Stimulated activated naive CD8-positive, alpha-beta T cell treated with anti-CD3 and anti-CD28 coated beads, Interleukin-15, Interleukin-2, amounts not matched to agents 100 ng/mL and 50 ng/mL, for 24 hours (primary cell): ENCODE measurements around the gene COL6A3.
"Not testable (repeated sequence)": the region's sequence is repeated elsewhere in the genome, so short reads cannot be mapped to it uniquely, and the experiment has no call there.

Experiments used
- H3K27ac Mint-ChIP-seq: one replicate; pipeline ENCODE4 v1.8.0; 2021; ENCODE audit warnings: mild to moderate bottlenecking, mixed read lengths
- H3K27me3 Mint-ChIP-seq: one replicate; pipeline ENCODE4 v1.8.0; 2021; ENCODE audit warnings: mixed read lengths
- H3K36me3 Mint-ChIP-seq: one replicate; pipeline ENCODE4 v1.8.0; 2021; ENCODE audit warnings: low read depth, mixed read lengths
- H3K4me1 Mint-ChIP-seq: one replicate; pipeline ENCODE4 v1.8.0; 2021; ENCODE audit warnings: low read depth, mixed read lengths
- H3K4me3 Mint-ChIP-seq: one replicate; pipeline ENCODE4 v1.8.0; 2021; ENCODE audit warnings: mild to moderate bottlenecking, mixed read lengths
- H3K9me3 Mint-ChIP-seq: one replicate; pipeline ENCODE4 v1.8.0; 2021; ENCODE audit warnings: mixed read lengths

COL6A3 gene

DNA sequence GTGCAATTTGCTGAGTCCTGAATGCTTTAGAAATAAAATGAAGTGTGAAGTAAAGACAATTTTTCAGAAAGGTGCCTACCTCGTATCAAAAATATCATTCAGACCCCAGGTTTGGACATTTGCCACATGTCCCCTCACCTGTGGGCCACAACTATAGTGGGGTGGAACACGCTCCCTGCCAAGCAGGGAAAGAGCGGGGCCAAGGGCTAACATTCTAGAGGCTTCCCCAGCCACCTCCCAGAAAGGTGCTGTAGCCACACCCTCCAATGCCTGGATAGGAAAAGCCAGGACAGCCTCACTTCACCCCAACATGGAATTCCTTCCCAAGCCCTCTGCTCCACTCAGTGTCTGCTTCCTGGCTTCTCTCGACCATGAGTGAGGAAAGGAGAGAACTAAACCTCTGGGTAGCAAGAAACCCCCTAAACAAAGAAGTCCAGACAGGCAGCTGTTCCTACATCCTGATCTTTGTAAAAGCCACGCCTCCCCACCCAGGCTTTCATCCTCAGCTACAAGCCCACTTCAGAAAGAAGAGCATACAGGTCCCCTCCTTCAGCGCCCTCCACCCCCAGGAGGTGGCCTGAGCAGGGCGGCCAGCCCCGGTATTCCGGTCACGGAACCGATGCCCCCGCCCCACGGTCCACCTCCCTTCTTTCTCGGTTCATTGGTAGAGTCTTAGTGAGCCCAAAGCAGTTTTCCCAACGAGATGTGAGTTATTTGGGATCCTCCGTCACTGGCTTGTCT is 2.1 kb downstream of the COL6A3 start:
- Mint-ChIP-seq H3K4me1 (no peaks in the 10 kb centered on the region), H3K9me3 (no peaks in the 10 kb centered on the region), H3K27ac (no peak overlapping the region), H3K27me3 (peaks cover 5% of the 10 kb centered on the region), H3K36me3 (peaks cover 4% of the 10 kb centered on the region), H3K4me3 (no peak overlapping the region)

DNA sequence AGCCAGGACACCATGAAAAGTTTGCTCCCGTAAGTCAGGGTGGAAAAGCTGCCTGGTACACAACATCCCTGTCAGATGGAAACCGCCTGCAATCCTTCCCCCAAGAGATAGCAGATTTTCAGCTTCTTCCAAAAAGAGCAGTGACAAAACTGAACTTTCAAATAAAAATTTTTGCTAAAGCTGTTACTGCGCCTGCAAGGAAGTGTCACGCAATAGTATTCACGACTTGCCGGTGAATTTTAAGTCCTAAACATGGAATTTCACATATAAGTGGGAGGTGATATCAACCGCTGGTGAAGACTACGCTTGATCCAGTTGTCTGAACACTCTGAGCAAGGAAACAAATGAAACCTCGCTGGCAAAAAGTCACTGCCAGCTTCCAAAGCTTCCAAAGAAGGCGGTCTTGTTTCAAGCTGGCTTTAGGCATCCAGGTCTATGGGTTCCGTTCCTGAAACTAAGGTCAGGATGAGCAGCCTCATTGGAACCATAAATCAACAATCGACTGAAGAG is 2.8 kb downstream of the COL6A3 start:
- H3K9me3 Mint-ChIP-seq = no peaks in the 10 kb centered on the region
- no peak overlapping the region for H3K27ac Mint-ChIP-seq
- no peak overlapping the region for H3K4me3 Mint-ChIP-seq
- H3K4me1 Mint-ChIP-seq = no peaks in the 10 kb centered on the region
- peaks cover 5% of the 10 kb centered on the region for H3K27me3 Mint-ChIP-seq
- peaks cover 4% of the 10 kb centered on the region for H3K36me3 Mint-ChIP-seq

DNA sequence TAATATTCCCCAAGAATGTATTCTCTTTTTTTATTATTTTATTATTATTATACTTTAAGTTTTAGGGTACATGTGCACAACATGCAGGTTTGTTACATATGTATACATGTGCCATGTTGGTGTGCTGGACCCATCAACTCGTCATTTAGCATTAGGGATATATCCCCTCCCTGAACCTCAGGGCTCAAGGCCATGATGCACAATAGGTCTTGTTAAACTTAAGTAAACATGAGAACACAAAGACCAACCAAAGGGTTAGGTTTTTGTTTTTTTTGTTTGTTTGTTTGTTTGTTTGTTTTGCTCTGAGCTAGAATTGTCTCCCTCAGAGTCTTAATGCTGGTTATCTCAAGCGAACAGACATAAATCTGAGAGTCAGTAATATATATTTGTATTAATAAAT is 4.7 kb downstream of the COL6A3 start:
- not testable (repeated sequence) for H3K27ac Mint-ChIP-seq, H3K4me3 Mint-ChIP-seq, H3K36me3 Mint-ChIP-seq, H3K4me1 Mint-ChIP-seq, H3K9me3 Mint-ChIP-seq, H3K27me3 Mint-ChIP-seq

DNA sequence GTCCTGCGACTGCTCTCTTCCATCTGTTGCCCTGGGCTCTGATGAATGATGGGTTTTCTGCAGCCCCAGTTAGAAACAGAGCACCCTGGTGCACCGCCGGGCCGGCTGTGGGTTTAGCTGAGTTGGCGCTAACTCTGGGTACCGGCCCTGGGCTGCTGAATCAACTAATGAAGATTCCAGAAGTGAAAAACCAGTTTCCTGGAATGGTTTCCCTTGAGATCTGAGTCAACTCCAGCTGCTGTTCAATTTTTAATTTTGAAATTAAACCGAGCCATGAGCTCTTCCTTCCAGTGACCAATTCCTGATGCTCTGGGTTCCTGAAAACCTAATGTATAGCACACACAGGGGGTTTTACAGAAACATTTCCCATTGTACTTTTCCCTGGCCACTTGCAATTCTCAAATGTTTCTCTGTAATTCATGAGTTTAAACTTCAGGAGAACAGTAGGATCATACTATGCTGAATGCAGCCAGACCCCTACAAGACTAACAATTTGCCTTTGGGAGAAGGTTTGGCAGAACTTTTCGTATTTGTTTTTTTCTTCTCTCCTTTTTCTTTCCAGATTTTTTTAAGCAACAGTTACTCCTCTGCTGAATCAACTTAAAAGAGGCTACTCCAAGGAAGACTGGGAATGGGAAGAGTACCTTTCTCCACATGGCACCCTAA is 5.5 kb downstream of the COL6A3 start:
- Mint-ChIP-seq H3K27ac (no peak overlapping the region), H3K4me3 (no peak overlapping the region), H3K4me1 (no peaks in the 10 kb centered on the region), H3K36me3 (no peaks in the 10 kb centered on the region), H3K9me3 (no peaks in the 10 kb centered on the region), H3K27me3 (peaks cover 5% of the 10 kb centered on the region)

DNA sequence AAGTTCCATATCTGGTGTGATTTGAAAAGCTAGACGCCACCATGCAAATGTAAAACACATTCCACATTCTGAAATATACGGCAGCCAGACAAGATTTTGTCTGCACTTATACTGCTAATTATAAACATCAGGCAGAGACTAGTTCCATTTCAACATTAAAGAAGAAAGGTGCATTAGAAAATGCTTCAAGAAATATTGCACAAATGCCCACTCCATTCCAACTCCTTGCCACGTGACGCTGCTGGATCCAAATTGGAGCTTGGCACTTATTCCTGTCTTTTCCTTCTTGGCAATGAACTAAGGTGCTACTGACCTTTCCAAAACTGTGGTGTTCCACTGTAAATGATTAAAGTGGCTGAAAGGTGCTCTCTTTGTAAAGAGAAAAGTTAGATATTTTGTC is 6.3 kb downstream of the COL6A3 start:
- no peak overlapping the region for H3K27ac Mint-ChIP-seq
- peaks cover 5% of the 10 kb centered on the region for H3K27me3 Mint-ChIP-seq
- no peak overlapping the region for H3K4me3 Mint-ChIP-seq
- no peaks in the 10 kb centered on the region for H3K9me3 Mint-ChIP-seq
- H3K4me1 Mint-ChIP-seq = no peaks in the 10 kb centered on the region
- no peaks in the 10 kb centered on the region for H3K36me3 Mint-ChIP-seq

DNA sequence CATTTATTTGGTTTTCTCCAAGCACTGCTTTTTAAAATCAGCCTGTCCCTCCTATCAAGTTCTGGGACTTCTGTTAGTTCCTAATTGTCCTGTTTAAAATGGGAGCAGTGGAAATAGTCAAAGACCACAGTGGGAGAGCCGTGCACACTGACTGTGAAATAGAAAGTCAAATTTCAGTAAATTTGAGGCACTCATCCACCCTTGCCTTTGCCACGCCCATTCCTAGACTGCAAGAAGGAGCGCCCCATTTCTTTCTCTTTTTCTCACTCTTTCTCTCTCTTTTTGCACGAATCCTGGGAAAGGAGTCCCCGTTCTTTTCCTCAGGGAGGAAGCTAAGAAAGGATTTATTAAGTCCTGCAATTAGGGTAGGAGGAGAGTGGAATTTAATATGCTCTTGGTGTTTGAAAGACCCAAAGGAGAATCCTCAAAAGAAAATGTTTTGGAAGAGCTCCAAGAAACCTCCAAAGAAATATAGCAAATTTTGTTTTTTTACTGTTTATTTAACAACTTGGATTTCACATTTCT is 7.5 kb downstream of the COL6A3 start:
- no peaks in the 10 kb centered on the region for H3K4me1 Mint-ChIP-seq

DNA sequence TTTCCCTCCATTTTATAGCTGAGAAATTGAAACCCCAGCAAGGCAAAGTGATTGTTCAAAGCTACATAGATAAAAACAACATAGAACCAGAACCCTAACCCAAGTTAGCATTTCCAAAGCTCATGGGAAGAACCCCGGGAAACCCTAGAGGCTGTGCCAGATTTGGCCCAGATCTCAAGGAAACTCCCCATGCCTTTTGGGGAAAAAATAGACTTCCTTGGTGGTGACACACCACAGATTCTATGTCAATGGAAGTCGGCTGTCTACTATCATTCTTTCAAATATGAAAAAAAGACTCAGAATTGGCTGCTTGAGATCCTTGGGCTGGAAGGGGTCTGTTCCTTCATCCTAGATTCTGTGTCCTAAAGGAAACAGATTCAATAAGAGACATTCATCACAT is 8.4 kb downstream of the COL6A3 start:
- Mint-ChIP-seq H3K9me3 (no peaks in the 10 kb centered on the region), H3K27me3 (peaks cover 5% of the 10 kb centered on the region), H3K4me3 (no peak overlapping the region), H3K4me1 (no peaks in the 10 kb centered on the region), H3K36me3 (no peaks in the 10 kb centered on the region), H3K27ac (no peak overlapping the region)

More for the DNA sequence above, 7.5 kb downstream of the COL6A3 start:
- Mint-ChIP-seq H3K36me3 (no peaks in the 10 kb centered on the region), H3K27me3 (peaks cover 5% of the 10 kb centered on the region), H3K27ac (no peak overlapping the region), H3K9me3 (no peaks in the 10 kb centered on the region), H3K4me3 (no peak overlapping the region)

DNA sequence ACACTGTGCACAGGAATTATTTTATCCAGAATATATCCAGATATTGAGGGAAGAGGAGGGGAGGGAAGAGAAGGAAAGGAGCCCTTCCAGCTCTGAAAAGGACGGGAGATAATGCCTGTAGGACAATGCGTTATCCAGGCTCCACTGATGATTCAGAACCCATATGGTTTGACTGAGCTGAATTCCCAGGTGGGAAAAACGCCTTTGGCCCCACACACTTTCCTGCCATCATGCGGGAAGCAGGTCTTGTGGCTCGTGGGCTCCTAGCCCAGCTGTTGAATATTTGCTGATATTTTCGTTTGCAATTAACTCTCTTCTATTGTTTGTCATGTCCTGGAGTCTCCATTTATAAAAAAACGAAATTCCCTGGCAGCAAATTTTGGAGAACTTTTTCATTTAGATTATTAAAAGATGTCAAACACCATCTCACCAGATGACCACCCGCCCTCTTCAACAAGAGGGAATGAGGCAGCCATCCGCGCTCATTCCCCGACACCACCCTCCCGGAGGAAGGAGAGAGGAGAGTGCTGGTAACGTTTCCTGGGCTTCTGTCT is 8.9 kb downstream of the COL6A3 start:
- peaks cover 5% of the 10 kb centered on the region for H3K27me3 Mint-ChIP-seq
- H3K9me3 Mint-ChIP-seq = no peaks in the 10 kb centered on the region
- no peaks in the 10 kb centered on the region for H3K4me1 Mint-ChIP-seq
- no peak overlapping the region for H3K27ac Mint-ChIP-seq
- no peaks in the 10 kb centered on the region for H3K36me3 Mint-ChIP-seq
- no peak overlapping the region for H3K4me3 Mint-ChIP-seq

DNA sequence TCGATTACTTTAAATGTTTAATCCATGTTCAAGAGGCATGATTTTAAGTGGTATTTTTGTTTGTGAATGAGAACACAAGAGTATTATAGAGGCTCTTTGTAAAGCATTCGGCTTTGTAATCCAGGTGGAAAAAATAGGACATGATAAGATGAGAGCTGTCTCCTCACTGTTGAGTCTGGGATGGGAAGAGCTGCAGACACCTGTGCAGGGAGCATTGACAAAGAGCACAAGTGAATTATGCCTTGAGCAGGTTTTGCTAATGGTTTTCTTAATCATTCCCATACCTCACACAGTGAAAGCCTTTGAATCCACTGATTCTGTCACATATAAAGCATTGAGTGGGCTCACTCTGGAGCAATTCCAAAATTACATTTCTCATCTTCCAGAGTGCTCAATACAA is 9.6 kb downstream of the COL6A3 start:
- Mint-ChIP-seq H3K9me3 (no peaks in the 10 kb centered on the region), H3K36me3 (no peaks in the 10 kb centered on the region), H3K4me3 (no peak overlapping the region), H3K27ac (no peak overlapping the region), H3K27me3 (no peaks in the 10 kb centered on the region), H3K4me1 (no peaks in the 10 kb centered on the region)

DNA sequence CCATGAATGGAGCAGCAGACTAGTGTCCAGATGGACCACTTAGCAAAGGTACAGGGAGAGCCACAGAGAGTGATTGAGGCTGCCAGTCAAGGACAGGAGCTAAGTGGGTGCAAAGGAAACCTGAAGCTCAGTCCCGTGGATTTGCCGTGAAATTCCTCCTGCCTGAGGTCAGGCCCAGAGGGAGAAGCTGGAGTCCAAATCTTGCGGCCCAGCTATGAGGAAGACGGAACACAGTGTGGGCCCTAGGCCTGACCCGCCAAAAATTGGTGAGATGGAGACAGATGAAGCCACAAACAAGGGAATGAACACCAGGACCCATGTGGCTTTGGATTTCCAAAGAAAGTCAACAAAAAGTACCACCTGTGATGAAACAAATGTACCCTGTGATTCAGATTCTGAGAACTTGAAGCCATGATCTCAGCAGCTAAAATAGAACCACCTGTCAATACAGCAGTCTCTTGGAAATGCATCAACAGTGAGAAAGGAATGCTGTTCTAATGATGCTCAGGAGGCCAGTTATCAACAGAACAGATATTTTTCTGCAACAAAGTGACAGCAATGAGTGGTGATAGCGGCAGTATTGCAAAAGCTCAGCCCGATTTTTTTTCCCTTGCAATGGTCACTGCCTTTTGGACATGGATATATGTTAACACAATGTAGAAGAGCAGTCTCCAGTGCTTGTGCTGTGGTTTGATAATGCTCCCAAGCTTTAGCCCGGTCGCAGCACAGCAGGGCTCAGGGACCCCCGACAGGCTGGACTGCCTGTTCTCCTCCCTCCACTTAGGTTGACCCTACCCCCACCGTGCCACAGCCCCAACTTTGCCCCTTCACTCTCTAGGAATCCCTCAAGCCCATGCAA is 10.7 kb downstream of the COL6A3 start:
- H3K36me3 Mint-ChIP-seq = no peaks in the 10 kb centered on the region

DNA sequence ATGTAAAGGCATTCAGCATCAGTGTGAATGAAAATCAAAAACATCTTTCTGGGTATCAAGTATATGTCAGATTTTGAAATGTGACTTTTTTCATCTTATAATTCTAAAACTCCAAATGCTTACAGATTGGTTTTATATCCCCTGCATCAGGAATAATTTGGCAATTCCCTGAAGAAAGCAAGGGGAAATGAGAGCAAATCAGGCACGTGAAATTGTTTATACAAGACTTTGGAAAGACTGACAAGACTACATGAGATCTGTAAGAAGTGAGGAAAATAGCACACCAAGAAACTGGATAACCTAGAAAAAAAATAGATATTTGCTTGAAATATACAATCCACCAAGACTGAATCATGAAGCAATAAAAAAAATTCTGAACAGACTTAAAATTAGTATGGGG is 13.8 kb downstream of the COL6A3 start:
- Mint-ChIP-seq H3K27ac (no peak overlapping the region), H3K4me1 (no peaks in the 10 kb centered on the region), H3K9me3 (no peaks in the 10 kb centered on the region), H3K36me3 (peaks cover 8% of the 10 kb centered on the region), H3K27me3 (no peaks in the 10 kb centered on the region), H3K4me3 (no peak overlapping the region)

More for the DNA sequence above, 10.7 kb downstream of the COL6A3 start:
- no peak overlapping the region for H3K27ac Mint-ChIP-seq
- H3K4me3 Mint-ChIP-seq = no peak overlapping the region
- H3K4me1 Mint-ChIP-seq = no peaks in the 10 kb centered on the region
- H3K27me3 Mint-ChIP-seq = no peaks in the 10 kb centered on the region
- H3K9me3 Mint-ChIP-seq = no peaks in the 10 kb centered on the region

DNA sequence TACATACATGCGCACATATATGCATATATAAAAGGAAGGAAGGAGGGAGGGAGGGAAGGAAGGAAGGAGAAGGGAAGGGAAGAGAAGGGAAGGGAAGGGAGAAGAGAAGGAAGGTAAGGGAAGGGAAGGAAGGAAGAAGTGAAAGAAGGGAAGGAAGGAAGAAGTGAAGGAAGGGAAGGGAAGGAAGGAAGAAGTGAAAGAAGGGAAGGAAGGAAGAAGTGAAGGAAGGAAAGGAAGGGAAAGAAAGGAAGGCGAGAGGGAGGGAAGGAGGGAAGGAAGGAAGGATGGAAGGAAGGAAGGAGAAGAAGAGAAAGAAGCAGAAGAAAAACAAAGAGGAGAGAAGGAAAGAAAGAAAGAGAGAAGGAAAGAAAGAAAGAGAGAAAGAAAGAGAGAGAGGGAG is 16.9 kb downstream of the COL6A3 start:
- H3K36me3 Mint-ChIP-seq = peaks cover 18% of the 10 kb centered on the region
- H3K9me3 Mint-ChIP-seq = no peaks in the 10 kb centered on the region
- H3K4me3 Mint-ChIP-seq = no peak overlapping the region
- H3K27ac Mint-ChIP-seq = no peak overlapping the region
- H3K27me3 Mint-ChIP-seq = no peaks in the 10 kb centered on the region
- H3K4me1 Mint-ChIP-seq = no peaks in the 10 kb centered on the region

DNA sequence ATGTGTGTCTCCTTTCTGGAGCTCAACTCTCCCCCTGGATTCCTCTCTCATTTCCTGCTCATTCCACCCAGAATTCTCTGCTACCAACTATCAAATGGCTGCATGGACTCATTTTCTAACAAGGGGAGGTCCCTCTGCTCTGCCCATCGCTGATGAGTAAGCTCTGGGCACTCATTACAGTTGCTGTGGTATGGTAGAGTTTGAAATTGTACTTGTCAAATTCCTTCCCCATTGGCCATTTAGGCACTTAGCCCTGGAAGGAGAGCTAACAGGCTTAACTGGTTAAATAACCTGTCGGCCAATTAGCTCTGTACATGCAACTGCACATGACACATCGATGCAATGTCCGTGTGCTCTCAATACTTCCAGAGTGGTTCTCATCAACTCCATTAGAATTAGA is 20.4 kb downstream of the COL6A3 start:
- no peaks in the 10 kb centered on the region for H3K4me1 Mint-ChIP-seq
- no peaks in the 10 kb centered on the region for H3K27me3 Mint-ChIP-seq
- H3K27ac Mint-ChIP-seq = no peak overlapping the region
- H3K36me3 Mint-ChIP-seq = peaks cover 18% of the 10 kb centered on the region
- no peak overlapping the region for H3K4me3 Mint-ChIP-seq
- no peaks in the 10 kb centered on the region for H3K9me3 Mint-ChIP-seq

DNA sequence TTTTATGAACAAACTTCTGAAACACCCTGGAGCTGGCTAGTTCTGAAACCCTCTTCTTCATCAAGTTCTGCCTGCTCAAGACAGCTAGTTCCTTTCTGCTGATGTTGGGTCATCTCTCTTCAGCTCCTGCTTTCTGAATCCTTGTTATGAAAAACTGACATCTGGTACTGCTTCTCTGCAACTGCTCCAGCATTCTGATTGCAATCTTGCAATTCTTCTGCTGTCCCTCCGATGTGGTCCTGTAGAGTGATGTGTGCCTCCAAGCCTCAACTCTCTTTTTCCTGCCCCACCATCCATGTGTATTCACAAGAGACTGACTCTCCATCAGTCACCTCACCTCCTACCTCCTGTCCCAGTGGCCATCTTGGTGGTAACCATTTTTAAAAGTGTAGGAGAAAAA is 21.8 kb downstream of the COL6A3 start:
- Mint-ChIP-seq H3K4me1 (no peaks in the 10 kb centered on the region), H3K4me3 (no peak overlapping the region), H3K27me3 (no peaks in the 10 kb centered on the region), H3K9me3 (no peaks in the 10 kb centered on the region), H3K27ac (no peak overlapping the region), H3K36me3 (peaks cover 18% of the 10 kb centered on the region)

DNA sequence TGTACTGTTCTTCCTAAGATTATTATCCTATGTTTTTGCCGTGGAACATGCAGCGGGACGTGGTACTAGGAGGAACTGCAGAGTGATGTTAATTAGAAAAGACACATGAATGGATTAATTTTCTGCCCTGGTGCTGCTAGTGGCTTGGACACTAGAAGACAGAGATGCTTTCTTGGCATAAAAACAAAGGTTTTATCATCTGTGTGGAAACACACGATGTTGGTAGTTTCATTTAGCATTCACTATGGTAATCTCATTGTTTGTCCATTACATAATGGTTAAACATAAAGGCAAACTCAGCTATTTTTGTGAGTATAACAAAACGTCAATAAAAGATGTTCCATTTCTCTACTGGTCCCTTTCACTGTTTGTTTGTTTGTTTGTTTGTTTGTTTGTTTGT is 22.8 kb downstream of the COL6A3 start:
- no peaks in the 10 kb centered on the region for H3K27me3 Mint-ChIP-seq
- no peak overlapping the region for H3K27ac Mint-ChIP-seq
- H3K4me3 Mint-ChIP-seq = no peak overlapping the region
- H3K36me3 Mint-ChIP-seq = peaks cover 18% of the 10 kb centered on the region
- H3K4me1 Mint-ChIP-seq = no peaks in the 10 kb centered on the region
- no peaks in the 10 kb centered on the region for H3K9me3 Mint-ChIP-seq
